ENCODE data around the gene RAPGEF1.
A peak's percentile ranks its signal among the peaks of the same experiment; 100 is the strongest.

Gene RAPGEF1

DNA sequence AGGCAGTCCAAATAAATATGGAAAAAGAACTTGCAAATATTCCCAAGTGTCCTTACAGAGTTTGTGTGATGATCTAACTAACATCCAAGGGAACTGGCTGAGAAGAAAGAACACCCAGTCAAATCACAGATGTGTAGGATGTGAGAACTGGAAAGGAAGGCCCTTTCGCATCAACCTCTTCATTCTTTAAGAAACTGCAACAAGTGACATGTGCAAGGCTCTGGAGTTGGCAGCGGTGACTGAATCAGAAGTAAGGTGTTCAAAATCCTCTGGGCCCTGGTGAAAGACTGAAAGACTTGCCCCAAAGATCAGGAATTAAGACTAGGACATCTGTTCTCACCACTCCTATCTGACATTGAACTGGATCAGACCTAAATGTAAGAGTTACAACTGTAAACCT lies 88.7 kb downstream of the RAPGEF1 start:
- Histone ChIP-seq H3K4me1 (ENCODE audit: control insufficient read depth, insufficient read depth, low read length) (no peaks in the 10 kb centered on the region), H3K9ac (ENCODE audit: low read length) (no peak overlapping the region), H3K36me3 (ENCODE audit: control insufficient read depth, insufficient read depth, low read length) (peaks cover 3% of the 10 kb centered on the region), H3K27ac (ENCODE audit: low read depth, low read length) (no peak overlapping the region), H3K27me3 (ENCODE audit: control insufficient read depth, insufficient read depth, low read length) (no peaks in the 10 kb centered on the region), H3K4me3 (ENCODE audit: low read length) (no peak overlapping the region)

DNA sequence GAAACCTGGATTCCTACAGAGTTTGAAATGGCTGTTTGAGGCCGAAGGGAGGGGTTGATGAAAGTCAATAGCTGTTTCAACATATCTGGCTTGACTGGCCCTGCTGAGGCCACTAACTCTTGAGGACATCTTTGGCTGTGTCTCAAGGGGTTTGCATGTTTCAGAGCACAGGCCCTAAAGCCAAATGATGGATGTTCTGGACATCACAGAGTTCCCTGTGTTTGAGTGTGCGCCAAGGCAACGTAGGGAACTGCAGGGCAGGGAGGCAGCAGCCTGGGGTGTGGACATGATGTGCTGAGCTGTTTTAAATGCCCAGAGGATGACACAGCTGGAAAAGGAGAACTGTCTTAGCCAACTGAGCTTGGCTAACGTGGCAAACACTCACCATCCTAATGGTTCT lies 89.6 kb downstream of the RAPGEF1 start:
- Histone ChIP-seq H3K4me1 (ENCODE audit: control insufficient read depth, insufficient read depth, low read length) (peaks cover 4% of the 10 kb centered on the region), H3K36me3 (ENCODE audit: control insufficient read depth, insufficient read depth, low read length) (peaks cover 3% of the 10 kb centered on the region), H3K27me3 (ENCODE audit: control insufficient read depth, insufficient read depth, low read length) (no peaks in the 10 kb centered on the region), H3K9ac (ENCODE audit: low read length) (no peak overlapping the region), H3K4me3 (ENCODE audit: low read length) (no peak overlapping the region), H3K27ac (ENCODE audit: low read depth, low read length) (no peak overlapping the region)

DNA sequence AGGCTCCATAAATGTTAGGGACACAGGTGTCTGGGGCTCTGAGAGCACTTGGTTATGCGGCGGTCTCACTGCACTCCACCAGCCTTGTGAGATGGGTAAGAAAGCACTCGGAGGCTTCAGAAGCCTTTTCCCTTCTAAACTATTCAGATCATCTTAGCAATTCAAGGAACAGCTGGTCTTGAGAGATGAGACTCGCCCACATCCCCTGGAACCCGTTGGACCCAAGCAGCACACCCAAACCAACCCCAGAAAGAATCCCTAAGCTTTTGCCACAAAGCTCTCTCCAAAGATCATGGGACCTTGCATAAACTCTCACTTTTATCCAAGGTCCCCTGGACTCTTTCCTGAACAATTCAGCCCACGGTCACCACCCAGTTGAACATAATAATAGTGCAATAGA lies 90.2 kb downstream of the RAPGEF1 start:
- Histone ChIP-seq H3K4me1 (ENCODE audit: control insufficient read depth, insufficient read depth, low read length) (peaks cover 8% of the 10 kb centered on the region), H3K27me3 (ENCODE audit: control insufficient read depth, insufficient read depth, low read length) (no peaks in the 10 kb centered on the region), H3K9ac (ENCODE audit: low read length) (no peak overlapping the region), H3K36me3 (ENCODE audit: control insufficient read depth, insufficient read depth, low read length) (peaks cover 3% of the 10 kb centered on the region), H3K4me3 (ENCODE audit: low read length) (no peak overlapping the region), H3K27ac (ENCODE audit: low read depth, low read length) (no peak overlapping the region)

DNA sequence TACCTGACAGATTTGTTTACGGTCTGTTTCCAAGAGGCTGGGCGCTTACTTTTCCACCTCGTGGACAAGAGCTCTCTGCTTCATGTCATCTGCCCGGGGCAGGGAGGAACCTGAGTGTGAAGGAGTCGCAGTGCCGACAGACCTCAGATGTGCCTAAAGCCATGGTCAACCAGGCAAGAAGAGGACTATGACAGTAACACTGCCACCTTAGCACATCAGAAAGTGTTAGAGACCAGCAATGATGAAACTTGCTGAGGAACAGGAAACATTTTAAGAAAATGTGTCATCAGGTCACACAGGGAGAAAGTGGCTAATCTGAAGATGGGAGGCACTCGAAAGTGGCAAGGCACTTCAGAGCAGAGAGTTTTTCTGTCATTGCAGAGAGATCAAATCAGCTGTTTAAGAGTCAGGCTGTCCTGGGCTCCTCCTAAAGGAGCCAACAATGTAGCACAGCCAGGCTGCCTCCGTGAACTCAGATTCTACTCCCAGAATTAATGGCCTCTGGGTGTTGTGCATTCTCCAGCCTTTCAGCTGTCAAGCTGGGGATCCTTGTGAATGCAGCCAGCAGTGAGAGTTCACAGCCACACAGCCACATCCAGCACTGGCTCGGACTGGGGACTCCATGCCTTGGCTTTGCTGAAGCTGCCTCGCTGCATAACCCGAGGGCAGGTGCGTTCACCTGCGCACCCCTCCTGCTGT lies 94.6 kb downstream of the RAPGEF1 start:
- Histone ChIP-seq H3K36me3 (ENCODE audit: control insufficient read depth, insufficient read depth, low read length) (peaks cover 5% of the 10 kb centered on the region), H3K27ac (ENCODE audit: low read depth, low read length) (peak overlapping the region; percentile 1), H3K4me3 (ENCODE audit: low read length) (no peak overlapping the region), H3K9ac (ENCODE audit: low read length) (no peak overlapping the region), H3K4me1 (ENCODE audit: control insufficient read depth, insufficient read depth, low read length) (peaks cover 13% of the 10 kb centered on the region), H3K27me3 (ENCODE audit: control insufficient read depth, insufficient read depth, low read length) (no peaks in the 10 kb centered on the region)

DNA sequence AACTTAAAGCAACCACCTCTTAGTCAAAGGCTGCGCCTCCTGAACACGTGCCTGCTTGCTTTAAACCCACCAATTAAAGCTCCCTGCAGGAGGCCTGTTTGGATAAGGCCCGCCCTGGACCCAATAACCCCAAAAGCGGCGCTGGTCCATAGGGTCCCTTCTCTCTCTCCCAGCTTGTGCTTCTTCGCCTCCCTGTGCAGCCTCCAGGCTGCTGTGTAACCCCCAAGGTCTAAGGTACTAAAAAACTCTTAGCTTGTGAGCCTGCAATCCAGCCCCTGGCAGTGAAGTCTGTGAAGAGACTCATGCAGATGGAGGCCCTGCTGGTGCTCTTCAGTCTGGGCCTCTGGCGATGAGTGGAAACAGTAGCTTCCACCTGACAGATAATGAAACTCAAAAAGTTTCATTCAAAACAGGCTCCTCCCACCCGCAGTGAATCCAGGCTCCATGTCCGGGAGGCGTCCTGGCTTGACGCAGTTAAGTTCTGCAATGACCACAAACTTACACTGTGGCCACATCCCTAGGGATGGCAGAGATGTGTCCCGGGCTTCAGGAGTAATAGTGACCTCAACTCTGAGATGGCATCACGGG lies 97.3 kb downstream of the RAPGEF1 start:
- H3K27me3 ChIP-seq (ENCODE audit: control insufficient read depth, insufficient read depth, low read length): no peaks in the 10 kb centered on the region
- H3K36me3 ChIP-seq (ENCODE audit: control insufficient read depth, insufficient read depth, low read length): peaks cover 9% of the 10 kb centered on the region
- peaks cover 13% of the 10 kb centered on the region for H3K4me1 ChIP-seq (ENCODE audit: control insufficient read depth, insufficient read depth, low read length)
- peak overlapping the region; percentile 67 for H3K27ac ChIP-seq (ENCODE audit: low read depth, low read length)
- no peak overlapping the region for H3K9ac ChIP-seq (ENCODE audit: low read length)
- no peak overlapping the region for H3K4me3 ChIP-seq (ENCODE audit: low read length)

DNA sequence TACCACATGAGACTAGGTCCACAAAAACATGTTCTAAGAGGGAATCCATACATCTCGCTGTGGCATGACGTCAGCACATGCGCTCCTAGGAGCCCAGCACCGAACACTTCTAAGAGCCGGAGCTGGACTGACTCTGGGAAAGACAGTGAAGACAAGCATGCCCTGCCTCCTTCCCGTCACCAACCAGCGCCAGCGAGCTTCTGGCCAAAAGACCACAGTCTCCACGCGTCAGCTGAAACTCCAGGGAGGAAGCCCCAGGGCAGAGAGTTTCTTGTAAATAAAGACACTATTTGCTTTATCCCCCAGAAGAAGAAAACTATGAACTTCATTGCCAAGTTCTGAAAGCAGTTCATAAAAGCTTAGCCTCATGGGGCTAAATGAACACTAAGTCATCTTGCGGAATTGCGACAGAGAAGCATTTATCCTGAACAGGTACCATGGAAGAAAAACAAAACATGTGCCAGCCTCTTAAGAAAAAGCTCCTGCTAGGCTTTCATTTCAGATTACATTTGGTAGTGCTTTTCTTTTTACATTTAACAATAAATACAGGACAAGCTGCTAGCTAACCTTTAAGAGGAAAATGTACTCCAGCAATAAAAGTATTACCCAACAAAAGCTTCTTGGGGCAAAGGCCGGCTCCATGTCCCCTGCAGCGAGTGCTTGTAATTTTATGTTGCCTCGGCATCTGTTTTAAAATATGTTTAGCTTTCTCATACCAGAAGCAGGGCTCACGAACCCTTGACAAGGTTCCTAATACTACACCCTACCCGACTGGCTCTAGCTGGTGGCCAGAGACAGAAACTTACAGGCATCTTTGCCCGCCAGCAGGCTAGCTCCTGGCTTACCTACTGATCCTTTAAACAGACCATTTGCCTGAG lies 98.0 kb downstream of the RAPGEF1 start:
- Histone ChIP-seq H3K4me3 (ENCODE audit: low read length) (peak overlapping the region; percentile 12), H3K36me3 (ENCODE audit: control insufficient read depth, insufficient read depth, low read length) (peaks cover 6% of the 10 kb centered on the region), H3K27me3 (ENCODE audit: control insufficient read depth, insufficient read depth, low read length) (no peaks in the 10 kb centered on the region), H3K27ac (ENCODE audit: low read depth, low read length) (peak overlapping the region; percentile 67), H3K9ac (ENCODE audit: low read length) (no peak overlapping the region), H3K4me1 (ENCODE audit: control insufficient read depth, insufficient read depth, low read length) (peaks cover 13% of the 10 kb centered on the region)

DNA sequence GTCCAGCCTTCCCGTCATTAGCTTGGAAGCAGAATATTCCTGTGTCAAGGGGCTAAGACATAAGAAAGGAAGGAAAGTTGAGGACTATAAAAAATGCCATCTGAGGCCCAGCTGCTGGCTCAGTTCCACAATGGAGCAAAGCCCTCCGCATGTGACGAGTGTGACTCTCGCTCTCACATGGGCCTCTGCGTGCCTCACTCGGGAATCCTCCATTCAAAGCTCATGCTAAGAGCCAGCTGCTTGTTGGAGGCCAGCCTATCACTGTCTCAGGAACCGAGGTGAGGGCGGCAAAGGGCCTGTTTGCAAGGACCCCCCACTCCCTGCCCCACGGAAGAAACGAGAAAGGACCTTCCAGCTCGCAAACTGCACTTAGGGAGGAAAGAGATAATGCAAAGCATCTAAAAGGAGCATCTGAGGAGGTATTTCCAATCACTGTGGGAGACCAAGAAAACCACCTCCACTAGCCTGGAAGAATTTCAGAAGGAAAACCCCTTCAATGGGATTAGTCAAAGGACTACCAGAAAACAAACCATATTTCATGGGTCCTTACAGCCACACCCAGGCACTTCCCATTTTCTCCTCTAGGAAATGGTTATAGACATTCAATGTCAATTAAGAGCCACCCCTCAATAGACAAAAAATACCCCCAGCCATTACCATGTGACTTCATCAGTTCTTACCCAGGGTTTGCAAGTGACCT lies 99.3 kb downstream of the RAPGEF1 start:
- Histone ChIP-seq H3K27ac (ENCODE audit: low read depth, low read length) (peak overlapping the region; percentile 67), H3K4me3 (ENCODE audit: low read length) (no peak overlapping the region), H3K36me3 (ENCODE audit: control insufficient read depth, insufficient read depth, low read length) (peaks cover 6% of the 10 kb centered on the region), H3K9ac (ENCODE audit: low read length) (no peak overlapping the region), H3K27me3 (ENCODE audit: control insufficient read depth, insufficient read depth, low read length) (no peaks in the 10 kb centered on the region), H3K4me1 (ENCODE audit: control insufficient read depth, insufficient read depth, low read length) (peaks cover 12% of the 10 kb centered on the region)

DNA sequence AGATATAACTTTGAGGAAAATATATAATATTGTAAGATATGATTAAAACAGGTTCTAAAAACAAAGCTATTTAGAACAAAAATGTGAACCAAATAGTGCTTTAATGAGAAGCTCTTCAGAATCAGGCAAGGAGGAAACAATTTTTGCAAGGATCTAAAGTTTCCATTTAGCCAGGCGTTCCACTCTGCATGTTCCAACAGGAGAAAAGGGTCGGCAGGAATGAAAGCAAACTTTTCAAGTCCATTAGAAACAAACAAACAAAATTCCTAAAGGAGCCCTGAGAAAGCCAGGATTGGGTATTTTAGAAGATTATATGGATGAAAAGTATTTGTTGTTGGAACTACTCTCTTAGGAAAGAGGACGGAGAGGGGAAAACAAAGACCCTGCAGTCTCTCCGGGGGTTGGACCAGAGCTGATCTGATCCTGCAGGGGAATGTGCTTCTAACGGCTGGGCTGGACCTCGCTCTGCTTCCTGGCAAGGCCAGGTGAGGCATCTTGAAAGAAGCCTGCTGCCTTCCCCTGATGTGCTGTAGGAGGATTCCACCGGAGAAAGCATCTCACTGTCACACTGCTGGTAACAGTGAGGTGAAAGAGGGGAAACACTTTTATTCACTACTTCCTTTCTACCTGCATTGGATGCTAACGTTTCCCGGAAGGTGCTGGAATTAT lies 100.0 kb downstream of the RAPGEF1 start:
- no peak overlapping the region for H3K9ac ChIP-seq (ENCODE audit: low read length)
- no peak overlapping the region for H3K27ac ChIP-seq (ENCODE audit: low read depth, low read length)
- peaks cover 6% of the 10 kb centered on the region for H3K36me3 ChIP-seq (ENCODE audit: control insufficient read depth, insufficient read depth, low read length)

DNA sequence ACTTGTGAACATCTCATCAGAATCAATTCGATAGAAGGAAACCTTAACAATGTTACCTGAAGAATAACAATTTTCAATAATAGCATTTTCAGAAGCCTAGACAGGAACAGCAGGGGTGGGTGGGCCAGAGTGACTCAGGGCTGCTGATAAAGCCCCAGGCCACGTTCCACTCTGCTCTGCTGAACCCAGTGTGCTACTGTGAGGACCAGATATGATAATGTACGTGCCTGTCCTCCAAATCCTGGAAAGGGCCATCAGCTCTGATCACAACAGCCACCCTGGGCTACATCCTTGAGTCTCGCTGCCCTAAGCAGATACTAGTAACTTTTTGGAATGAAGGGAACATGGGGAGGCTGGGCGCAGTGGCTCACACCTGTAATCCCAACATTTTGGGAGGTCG lies 103.3 kb downstream of the RAPGEF1 start:
- Histone ChIP-seq H3K27me3 (ENCODE audit: control insufficient read depth, insufficient read depth, low read length) (no peaks in the 10 kb centered on the region), H3K36me3 (ENCODE audit: control insufficient read depth, insufficient read depth, low read length) (peaks cover 4% of the 10 kb centered on the region), H3K27ac (ENCODE audit: low read depth, low read length) (no peak overlapping the region), H3K4me1 (ENCODE audit: control insufficient read depth, insufficient read depth, low read length) (peaks cover 5% of the 10 kb centered on the region), H3K4me3 (ENCODE audit: low read length) (no peak overlapping the region), H3K9ac (ENCODE audit: low read length) (no peak overlapping the region)

More for the DNA sequence above, 100.0 kb downstream of the RAPGEF1 start:
- Histone ChIP-seq H3K4me1 (ENCODE audit: control insufficient read depth, insufficient read depth, low read length) (peaks cover 5% of the 10 kb centered on the region), H3K27me3 (ENCODE audit: control insufficient read depth, insufficient read depth, low read length) (no peaks in the 10 kb centered on the region), H3K4me3 (ENCODE audit: low read length) (no peak overlapping the region)

DNA sequence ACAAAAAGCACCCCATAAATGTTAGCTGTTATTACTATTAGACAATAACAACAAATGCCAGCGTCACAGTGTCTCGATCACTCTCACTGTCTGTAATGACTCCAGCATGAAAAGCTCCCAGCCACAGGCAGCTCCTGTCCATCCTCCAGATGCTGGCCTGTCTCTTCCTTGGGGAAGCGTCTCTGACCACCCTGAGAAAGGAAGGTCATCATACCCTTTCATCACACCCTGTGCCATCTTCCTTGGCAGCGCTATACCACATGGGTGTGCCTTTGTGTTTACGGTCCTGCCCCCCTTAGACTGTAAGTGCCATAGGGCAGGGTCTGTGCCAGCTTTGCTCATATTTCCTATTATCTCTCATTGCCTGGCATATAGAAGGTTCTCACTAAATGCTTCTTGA lies 104.0 kb downstream of the RAPGEF1 start:
- H3K36me3 ChIP-seq (ENCODE audit: control insufficient read depth, insufficient read depth, low read length): peaks cover 4% of the 10 kb centered on the region
- no peak overlapping the region for H3K27ac ChIP-seq (ENCODE audit: low read depth, low read length)

DNA sequence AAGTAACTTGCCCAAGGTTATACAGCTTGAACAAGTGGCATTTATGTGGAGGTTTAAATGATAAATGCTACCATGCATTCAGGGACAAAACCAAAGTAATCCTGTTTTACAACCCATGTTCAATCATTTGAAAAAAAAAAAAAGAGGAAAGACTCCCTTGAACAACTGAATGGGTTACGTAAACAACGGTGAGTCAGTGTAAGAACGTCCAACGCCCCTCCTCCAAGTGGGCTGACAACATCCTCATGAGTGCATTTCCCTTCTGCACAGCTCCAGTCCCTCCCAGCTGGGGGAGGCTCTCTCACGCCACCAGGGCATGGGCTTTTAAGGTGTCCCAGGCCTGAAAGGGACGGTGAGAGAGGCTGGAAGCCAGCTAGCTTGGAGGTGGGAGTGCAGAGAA lies 104.6 kb downstream of the RAPGEF1 start:
- Histone ChIP-seq H3K27ac (ENCODE audit: low read depth, low read length) (peak overlapping the region; percentile 51), H3K4me3 (ENCODE audit: low read length) (no peak overlapping the region), H3K4me1 (ENCODE audit: control insufficient read depth, insufficient read depth, low read length) (no peaks in the 10 kb centered on the region), H3K27me3 (ENCODE audit: control insufficient read depth, insufficient read depth, low read length) (no peaks in the 10 kb centered on the region), H3K9ac (ENCODE audit: low read length) (no peak overlapping the region), H3K36me3 (ENCODE audit: control insufficient read depth, insufficient read depth, low read length) (peaks cover 4% of the 10 kb centered on the region)

More for the DNA sequence above, 104.0 kb downstream of the RAPGEF1 start:
- Histone ChIP-seq H3K27me3 (ENCODE audit: control insufficient read depth, insufficient read depth, low read length) (no peaks in the 10 kb centered on the region), H3K4me1 (ENCODE audit: control insufficient read depth, insufficient read depth, low read length) (peaks cover under 1% of the 10 kb centered on the region), H3K9ac (ENCODE audit: low read length) (no peak overlapping the region), H3K4me3 (ENCODE audit: low read length) (no peak overlapping the region)
